GM21717 (cell line): ENCODE results near the gene TSSK2.
"Not testable (repeated sequence)": the region's sequence is repeated elsewhere in the genome, so short reads cannot be mapped to it uniquely, and the experiment has no call there.

Experiments
- ATAC-seq: cut with Tn5 transposase; IDR thresholded peaks from one replicate; pipeline ENCODE4 v1.9.1; 2021; ENCODE audit warnings: mild to moderate bottlenecking, moderate library complexity; ENCODE audit not compliant: unreplicated experiment

Gene TSSK2

GRCh38 chr22:19138217-19139000 is 7.3 kb downstream of the TSSK2 start:
- ATAC-seq = no peak

DNA sequence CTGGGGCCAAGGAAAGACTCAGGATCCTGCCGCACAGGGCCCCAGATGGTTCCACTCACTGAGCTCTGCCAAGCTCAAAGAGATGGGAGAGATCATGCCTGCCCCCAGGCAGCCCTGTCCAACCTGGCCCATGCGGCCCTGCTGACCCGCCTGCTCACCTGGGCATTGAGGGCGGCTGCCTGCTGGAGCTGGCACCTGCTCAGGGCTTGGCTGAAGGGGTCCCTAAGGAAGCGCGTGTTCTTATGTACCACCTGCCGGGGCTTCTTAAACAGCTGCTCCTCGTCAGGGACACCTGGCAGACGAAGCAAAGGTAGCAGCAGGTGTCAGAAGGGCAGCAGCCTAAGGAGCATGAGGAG is 7.9 kb downstream of the TSSK2 start:
- ATAC-seq = no peak

GRCh38 chr22:19139974-19140373 is 8.9 kb downstream of the TSSK2 start:
- ATAC-seq = no peak

- no peak for ATAC-seq
Measured at GRCh38 chr22:19142394-19142793, 11.3 kb downstream of the TSSK2 start.

- no peak for ATAC-seq
Measured at GRCh38 chr22:19143212-19143611, 12.1 kb downstream of the TSSK2 start.

GRCh38 chr22:19143967-19144400 is 12.9 kb downstream of the TSSK2 start:
- ATAC-seq = peak; percentile 17

DNA sequence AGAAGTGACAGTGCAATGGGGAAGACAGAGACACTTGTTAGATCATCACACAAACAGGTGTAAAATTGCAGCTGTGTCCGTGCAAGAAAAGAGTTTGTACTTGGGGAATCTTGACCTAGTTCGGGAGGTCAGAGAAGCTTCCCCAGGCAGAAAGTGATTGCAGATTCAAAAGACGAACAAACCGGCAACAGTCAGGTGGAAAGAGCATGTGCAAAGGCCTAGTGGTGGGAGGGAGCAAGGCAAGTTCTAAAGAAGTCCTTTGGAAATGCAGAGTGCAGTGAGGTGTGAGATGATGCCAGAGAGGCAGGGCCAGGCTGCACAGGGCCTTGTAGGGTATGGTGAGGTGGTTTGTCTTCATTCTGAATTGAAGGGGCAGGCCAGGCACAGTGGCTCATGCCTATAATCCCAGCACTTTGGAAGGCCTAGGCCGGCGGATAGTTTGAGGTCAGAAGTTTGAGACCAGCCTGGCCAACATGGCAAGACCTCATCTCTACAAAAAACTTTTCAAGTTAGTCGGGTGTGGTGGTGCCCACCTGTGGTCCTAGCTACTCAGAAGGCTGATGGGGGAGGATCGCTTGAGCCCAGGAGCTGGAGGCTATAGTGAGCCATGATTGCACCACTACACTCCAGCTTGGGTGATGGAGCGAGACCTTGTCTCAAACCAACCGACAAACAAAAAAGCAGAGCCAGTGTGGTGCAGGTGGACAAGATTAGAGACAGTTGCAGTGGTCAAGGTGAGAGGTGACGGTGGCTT is 15.3 kb downstream of the TSSK2 start:
- ATAC-seq = no peak

- ATAC-seq = no peak
Measured at GRCh38 chr22:19147195-19147780, 16.2 kb downstream of the TSSK2 start.

- ATAC-seq = no peak
Measured at GRCh38 chr22:19148417-19149046, 17.4 kb downstream of the TSSK2 start.

DNA sequence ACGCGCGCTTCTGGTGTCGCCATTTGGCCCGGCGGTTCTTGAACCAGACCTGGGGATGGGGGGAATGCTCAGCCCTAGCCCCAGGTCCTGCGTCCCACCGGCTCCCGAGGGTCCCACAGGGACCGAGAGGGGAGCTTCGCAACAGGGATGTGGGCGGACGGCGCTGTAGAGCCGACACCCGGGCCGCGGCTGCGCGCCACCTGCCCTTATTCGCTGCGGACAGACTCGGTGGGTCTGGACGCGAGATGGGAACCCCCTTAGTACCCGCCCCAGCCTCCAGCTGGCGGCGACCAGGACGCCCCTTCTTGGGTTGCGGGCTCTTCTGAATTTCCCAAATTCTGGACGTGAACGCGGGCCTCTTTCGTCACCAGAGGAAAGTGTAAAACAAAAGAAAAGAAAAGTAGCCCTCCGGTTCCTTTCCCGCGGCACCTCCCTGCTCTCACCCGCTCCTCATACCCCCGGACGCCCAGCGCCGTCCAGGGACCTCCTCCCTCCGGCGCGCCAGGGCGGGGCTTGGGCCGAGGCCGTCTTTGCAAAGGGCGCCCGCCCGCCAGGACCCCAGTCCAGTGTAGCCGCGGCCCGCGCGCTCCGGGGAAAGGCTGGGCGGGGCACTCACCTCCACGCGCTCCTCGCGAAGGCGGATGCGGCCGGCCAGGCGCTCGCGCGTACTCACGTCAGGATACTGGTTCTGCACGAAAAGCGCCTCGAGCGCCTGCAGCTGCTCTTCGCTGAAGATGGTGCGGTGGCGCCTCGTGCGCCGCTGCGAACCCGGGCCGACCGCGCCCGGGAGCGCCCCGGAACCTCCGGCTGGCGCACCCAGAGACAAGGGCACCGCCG is 18.2 kb downstream of the TSSK2 start:
- no peak for ATAC-seq

DNA sequence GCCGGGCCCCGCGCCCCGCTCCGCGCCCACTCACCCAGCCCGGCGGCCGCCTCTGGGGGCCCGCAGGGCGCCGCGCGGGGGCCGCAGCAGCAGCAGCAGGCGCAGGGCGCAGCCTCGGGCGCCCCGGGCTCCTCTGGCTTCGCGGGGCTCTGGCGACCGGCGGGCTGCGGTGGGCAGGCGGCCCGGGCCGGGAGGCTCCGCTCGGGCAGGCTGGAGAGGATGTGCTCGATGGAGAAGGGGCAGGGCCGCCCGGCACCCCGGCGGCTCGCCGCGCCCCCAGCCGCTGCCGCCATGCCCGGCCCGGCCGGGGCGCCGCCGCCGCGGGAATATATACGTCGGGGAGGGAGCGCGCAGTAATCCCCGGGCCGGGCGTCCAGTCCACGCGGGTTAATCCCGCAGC is 18.9 kb downstream of the TSSK2 start, which contains the start of gene GSC2:
Gene GSC2, minus strand, starts transcription at position 302 of the 400 bp plus-strand sequence. Its CDS starts 9 bp downstream, at position 293.
- no peak for ATAC-seq

GRCh38 chr22:19150482-19151328 is 19.6 kb downstream of the TSSK2 start:
- no peak for ATAC-seq

DNA sequence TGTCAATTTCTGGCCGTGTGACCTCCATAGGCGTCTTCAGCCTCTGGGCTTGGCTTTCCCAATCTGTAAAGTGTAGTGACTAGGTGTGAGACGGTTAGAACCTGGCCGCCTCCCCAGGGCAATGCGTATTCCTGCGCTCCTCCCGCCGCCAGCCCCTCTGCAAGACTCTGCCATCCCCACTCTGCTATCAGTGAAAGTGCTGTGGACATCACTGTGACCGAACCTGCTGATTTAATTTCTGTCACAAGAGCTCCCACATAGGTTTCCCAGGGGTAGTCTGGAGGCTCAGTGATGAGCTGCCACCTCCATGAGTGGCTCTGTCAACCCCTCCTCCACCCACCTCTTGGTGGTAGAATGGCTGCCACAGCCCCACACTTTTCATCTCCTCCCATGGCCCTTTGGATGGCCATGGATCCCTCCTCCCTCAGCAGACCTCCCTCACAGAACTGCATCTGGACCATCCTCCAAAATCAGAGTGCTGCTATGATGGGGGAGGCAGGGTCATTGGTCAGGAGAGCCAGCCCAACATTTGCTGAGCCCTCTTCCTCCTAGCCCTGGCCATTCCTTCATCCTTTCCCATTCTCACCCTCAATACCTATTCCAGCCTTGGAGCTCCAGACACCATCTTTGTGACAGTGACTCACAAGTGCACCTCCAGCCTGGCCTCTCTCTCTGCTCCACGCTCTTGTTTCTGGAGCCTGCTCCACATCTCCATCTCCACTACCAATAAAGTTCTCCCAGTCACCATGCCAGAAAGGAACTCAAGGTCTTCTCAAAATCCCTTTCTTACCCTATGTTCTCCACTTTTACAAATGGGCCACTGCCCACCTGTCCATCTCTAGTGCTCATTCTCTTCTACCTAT is 20.5 kb downstream of the TSSK2 start:
- ATAC-seq = no peak

GRCh38 chr22:19152942-19153883 is 22.1 kb downstream of the TSSK2 start:
- ATAC-seq = no peak

- ATAC-seq = not testable (repeated sequence)
Measured at GRCh38 chr22:19156109-19156508, 25.0 kb downstream of the TSSK2 start.

GRCh38 chr22:19158649-19159048 is 27.5 kb downstream of the TSSK2 start:
- ATAC-seq = not testable (repeated sequence)

DNA sequence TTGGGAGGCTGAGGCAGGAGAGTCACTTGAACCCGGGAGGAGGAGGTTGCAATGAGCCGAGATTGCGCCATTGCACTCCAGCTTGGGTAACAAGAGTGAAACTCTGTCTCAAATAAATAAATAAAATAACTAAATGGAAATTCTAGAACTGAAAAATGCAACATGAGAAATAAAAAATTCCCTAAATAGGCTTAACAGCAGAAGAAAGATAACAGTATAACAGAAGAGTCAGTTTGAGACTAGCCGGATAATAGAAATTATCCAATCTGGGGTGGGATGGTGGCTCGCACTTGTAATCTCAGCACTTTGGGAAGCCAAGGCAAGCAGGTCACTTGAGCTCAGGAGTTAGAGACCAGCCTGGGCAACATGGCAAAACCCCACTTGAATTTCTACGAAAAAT is 33.3 kb downstream of the TSSK2 start:
- no peak for ATAC-seq
